Breast epithelium (tissue), 3 donors: Measurements from ENCODE around the gene CPEB3.

Source experiments
- CTCF ChIP-seq, 3 donors: fragments of 450-650 bp; IDR thresholded peaks; one replicate each; pipeline ENCODE4 v1.5.1; 2016 to 2017; ENCODE audit warnings: antibody characterized with exemption in 3 of 3, mild to moderate bottlenecking in 3 of 3, moderate library complexity in 3 of 3
- POLR2AphosphoS5 ChIP-seq, 3 donors: sonication (generic); formaldehyde crosslinking; IDR thresholded peaks; one replicate each; pipeline ENCODE4 v1.6.1; 2017; ENCODE audit warnings: antibody characterized with exemption in 3 of 3

DNA sequence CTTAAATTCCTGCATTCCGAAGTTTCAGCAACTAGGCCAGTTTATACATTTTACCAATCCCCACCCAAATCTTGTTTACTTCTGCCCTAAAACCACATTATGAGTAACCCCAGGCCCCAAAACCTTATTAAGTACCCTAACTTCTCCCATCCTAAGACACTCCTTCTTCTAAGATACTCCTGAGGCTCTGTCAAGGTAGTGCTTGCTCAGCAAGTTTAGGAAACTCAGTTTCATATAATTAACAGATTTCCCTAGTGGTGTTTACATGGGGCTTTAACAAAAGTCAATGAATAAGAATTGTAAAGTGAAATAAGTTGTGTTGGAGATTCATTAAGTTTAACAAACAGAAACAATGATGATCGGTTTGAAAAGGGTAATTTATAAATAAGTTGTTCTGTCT, 77.8 kb downstream of the CPEB3 start:
- TF ChIP-seq CTCF (IDR thresholded peaks at IDR 0.05) = no peak
- TF ChIP-seq POLR2AphosphoS5 (IDR thresholded peaks at IDR 0.05) = no peak
